ENCODE measurements around the gene DOK3. TPM values are rescaled to one million over a fixed set of nuclear protein-coding genes. Genes with fewer than 3 reads are reported as not detected.
"Not testable (repeated sequence)": the region's sequence is repeated elsewhere in the genome, so short reads cannot be mapped to it uniquely, and the experiment has no call there.

The DOK3 gene
- polyA plus RNA-seq, 2 of the 4 experiments (the other 2 are of a cell fraction) = 1.3 to 7.1 TPM

- CTCF ChIA-PET = interaction anchor here (0.8 to 18.1 kb wide), 7 partner anchors 10 to 118 kb away, joined by 3 to 354 read pairs (median 5); partner anchors contain the start of genes DBN1, PDLIM7 and PRR7
- FAIRE-seq = no peak
- peaks cover 21% of the 10 kb centered on the region for H3K4me1 ChIP-seq
- no peak overlapping the region for H3K4me3 ChIP-seq
- POLR2A ChIA-PET = no interaction called here
- H3K4me2 ChIP-seq = no peak overlapping the region
- ATAC-seq = no peak
- no peaks in the 10 kb centered on the region for H3K9me3 ChIP-seq
- WGBS (ENCODE audit: missing lambda C conversion rate) = 91% methylated on average over 15 of the region's 15 CpGs
- TF ChIP-seq CEBPB (IDR thresholded peaks at IDR 0.05) (no peak), RAD21 (conservative IDR thresholded peaks at IDR 0.05 in 1 of 2, IDR thresholded peaks at IDR 0.05 in 1 of 2) (peak in 1 of 2 experiments; percentile 40; a peak in 2 of 5 replicates)
- no peak for DNase-seq (ENCODE audit: low read depth in 1 of 2, low spot score in 1 of 2)
- no peak overlapping the region for H3K27ac ChIP-seq
Measured at GRCh38 chr5:177487975-177488374, 21.7 kb downstream of the DOK3 start.

- ATAC-seq (no peak), FAIRE-seq (no peak), DNase-seq (ENCODE audit: low read depth in 1 of 2, low spot score in 1 of 2) (no peak)
- 87% methylated on average over 8 of the region's 8 CpGs for WGBS (ENCODE audit: missing lambda C conversion rate)
- Histone ChIP-seq H3K27ac (no peak overlapping the region), H3K4me3 (no peak overlapping the region), H3K9me3 (no peaks in the 10 kb centered on the region), H3K4me2 (no peak overlapping the region), H3K4me1 (peaks cover 13% of the 10 kb centered on the region; the same call in 2 of the 3 replicates)
- TF ChIP-seq MYC (IDR thresholded peaks at IDR 0.05; ENCODE audit: borderline replicate concordance, low read length) (no peak), CEBPB (IDR thresholded peaks at IDR 0.05) (no peak), FOSL2 (IDR thresholded peaks at IDR 0.05) (no peak), FOSL2 (CRISPR knock-in tag; IDR thresholded peaks at IDR 0.05) (no peak), USF2 (IDR thresholded peaks at IDR 0.05) (peak; percentile 58), ESRRA (IDR thresholded peaks at IDR 0.05; ENCODE audit: borderline replicate concordance, low read length) (no peak), TP53 (CRISPR knock-in tag; IDR thresholded peaks at IDR 0.05) (no peak)
- ChIA-PET CTCF (interaction anchor here (0.9 to 19.7 kb wide), 5 partner anchors 4 to 83 kb away, joined by 4 to 241 read pairs (median 142); partner anchors contain the start of genes DBN1 and PDLIM7), POLR2A (no interaction called here)
Measured at GRCh38 chr5:177487144-177487543, 22.5 kb downstream of the DOK3 start.

- CTCF ChIA-PET = interaction anchor here (0.9 to 19.7 kb wide), 6 partner anchors 5 to 82 kb away, joined by 3 to 241 read pairs (median 74); partner anchors contain the start of genes DBN1 and PDLIM7
- Histone ChIP-seq H3K9me3 (no peaks in the 10 kb centered on the region), H3K4me3 (no peak overlapping the region), H3K27ac (no peak overlapping the region), H3K4me2 (no peak overlapping the region), H3K4me1 (peaks cover 6% of the 10 kb centered on the region; the same call in 2 of the 3 replicates)
- POLR2A ChIA-PET = no interaction called here
- FAIRE-seq = no peak
- no peak for ATAC-seq
- TF ChIP-seq SMC3 (IDR thresholded peaks at IDR 0.05) (no peak), HOXB5 (CRISPR knock-in tag; IDR thresholded peaks at IDR 0.05) (no peak), RAD21 (conservative IDR thresholded peaks at IDR 0.05 in 1 of 2, IDR thresholded peaks at IDR 0.05 in 1 of 2) (no peak), PHF8 (IDR thresholded peaks at IDR 0.05; ENCODE audit: borderline replicate concordance, low read depth) (no peak), ESRRA (IDR thresholded peaks at IDR 0.05; ENCODE audit: borderline replicate concordance, low read length) (no peak), CBX2 (IDR thresholded peaks at IDR 0.05; ENCODE audit: borderline replicate concordance, low read depth) (no peak), HEYL (CRISPR knock-in tag; IDR thresholded peaks at IDR 0.05) (no peak), EHMT2 (IDR thresholded peaks at IDR 0.05; ENCODE audit: low read depth) (no peak), KDM5A (IDR thresholded peaks at IDR 0.05) (no peak), NR3C1 (IDR thresholded peaks at IDR 0.05) (no peak), POLR2A (IDR thresholded peaks at IDR 0.05; ENCODE audit: low read length) (no peak), JUNB (IDR thresholded peaks at IDR 0.05) (no peak), CBX8 (IDR thresholded peaks at IDR 0.05) (no peak), ZSCAN20 (CRISPR knock-in tag; IDR thresholded peaks at IDR 0.05) (no peak), RNF2 (IDR thresholded peaks at IDR 0.05; ENCODE audit: borderline replicate concordance, low read depth) (no peak), FOSL2 (IDR thresholded peaks at IDR 0.05) (no peak), FOSL2 (CRISPR knock-in tag; IDR thresholded peaks at IDR 0.05) (no peak), HES2 (IDR thresholded peaks at IDR 0.05) (no peak)
- TF ChIP-seq, protein P1, sequence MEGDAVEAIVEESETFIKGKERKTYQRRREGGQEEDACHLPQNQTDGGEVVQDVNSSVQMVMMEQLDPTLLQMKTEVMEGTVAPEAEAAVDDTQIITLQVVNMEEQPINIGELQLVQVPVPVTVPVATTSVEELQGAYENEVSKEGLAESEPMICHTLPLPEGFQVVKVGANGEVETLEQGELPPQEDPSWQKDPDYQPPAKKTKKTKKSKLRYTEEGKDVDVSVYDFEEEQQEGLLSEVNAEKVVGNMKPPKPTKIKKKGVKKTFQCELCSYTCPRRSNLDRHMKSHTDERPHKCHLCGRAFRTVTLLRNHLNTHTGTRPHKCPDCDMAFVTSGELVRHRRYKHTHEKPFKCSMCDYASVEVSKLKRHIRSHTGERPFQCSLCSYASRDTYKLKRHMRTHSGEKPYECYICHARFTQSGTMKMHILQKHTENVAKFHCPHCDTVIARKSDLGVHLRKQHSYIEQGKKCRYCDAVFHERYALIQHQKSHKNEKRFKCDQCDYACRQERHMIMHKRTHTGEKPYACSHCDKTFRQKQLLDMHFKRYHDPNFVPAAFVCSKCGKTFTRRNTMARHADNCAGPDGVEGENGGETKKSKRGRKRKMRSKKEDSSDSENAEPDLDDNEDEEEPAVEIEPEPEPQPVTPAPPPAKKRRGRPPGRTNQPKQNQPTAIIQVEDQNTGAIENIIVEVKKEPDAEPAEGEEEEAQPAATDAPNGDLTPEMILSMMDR (IDR thresholded peaks at IDR 0.05) = no peak
- no peak for DNase-seq (ENCODE audit: low read depth in 1 of 2, low spot score in 1 of 2)
- 96% methylated on average over 3 of the region's 3 CpGs for WGBS (ENCODE audit: missing lambda C conversion rate)
Measured at GRCh38 chr5:177486256-177486655, 23.4 kb downstream of the DOK3 start.

DNA sequence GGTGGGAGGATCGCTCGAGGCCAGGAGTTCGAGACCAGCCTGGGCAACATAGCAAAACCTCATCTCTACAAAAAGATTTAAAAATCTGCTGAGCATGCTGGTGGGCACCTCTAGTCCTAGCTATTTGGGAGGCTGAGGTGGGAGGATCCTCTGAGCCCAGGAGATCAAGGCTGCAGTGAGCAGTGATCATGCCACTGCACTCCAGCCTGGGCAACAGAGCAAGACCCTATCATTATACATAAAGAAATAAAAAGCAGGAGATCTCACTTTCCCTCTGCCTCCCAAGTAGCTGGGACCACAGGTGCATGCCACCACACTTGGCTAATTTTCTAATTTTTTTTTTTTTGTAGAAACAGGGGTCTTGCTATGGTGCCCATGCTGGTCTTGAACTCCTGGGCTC is 23.9 kb downstream of the DOK3 start:
- not testable (repeated sequence) for H3K4me1 ChIP-seq; FAIRE-seq; H3K27ac ChIP-seq; DNase-seq (ENCODE audit: low read depth in 1 of 2, low spot score in 1 of 2); H3K4me2 ChIP-seq; H3K9me3 ChIP-seq; H3K4me3 ChIP-seq; ATAC-seq
- WGBS (ENCODE audit: missing lambda C conversion rate) = 100% methylated on average over 3 of the region's 3 CpGs
- ChIA-PET CTCF (interaction anchor here (0.6 to 19.7 kb wide), 5 partner anchors 6 to 119 kb away, joined by 3 to 241 read pairs (median 9); partner anchors contain the start of gene DBN1), POLR2A (interaction anchor here (1.3 kb wide), 1 partner anchor 11 kb away, joined by 3 read pairs; no protein-coding TSS in a partner anchor)

All from A549 (cell line).